OCI-M2 (cell line): ENCODE measurements around the gene HOXC10.

Source experiments
- DNase-seq: peaks from one replicate; lab custom pipeline; 2025; ENCODE audit not compliant: unreplicated experiment; lab: John Stamatoyannopoulos, UW

HOXC10 gene

GRCh38 chr12:53964315-53964713 lies 20.6 kb upstream of the HOXC10 start:
- DNase-seq: no peak

GRCh38 chr12:53965281-53966084 lies 19.5 kb upstream of the HOXC10 start:
- DNase-seq: no peak

DNA sequence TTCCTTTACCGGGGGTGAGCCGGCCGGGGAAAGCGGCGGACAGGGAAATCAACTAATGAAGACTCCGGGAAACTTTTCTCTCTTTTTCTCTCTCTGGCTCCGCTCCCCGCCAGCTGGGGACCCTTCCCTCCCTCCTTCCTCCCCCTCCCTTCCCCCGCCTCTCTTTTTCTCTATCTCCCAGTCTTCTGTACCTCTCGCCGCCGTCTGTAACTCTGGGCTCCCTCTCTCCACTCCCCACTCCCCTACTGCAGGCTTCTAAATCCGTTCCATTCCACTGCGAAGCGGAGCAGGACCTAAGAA lies 18.9 kb upstream of the HOXC10 start:
- DNase-seq: no peak

- no peak for DNase-seq
Measured at GRCh38 chr12:53966385-53967133, 18.4 kb upstream of the HOXC10 start.

DNA sequence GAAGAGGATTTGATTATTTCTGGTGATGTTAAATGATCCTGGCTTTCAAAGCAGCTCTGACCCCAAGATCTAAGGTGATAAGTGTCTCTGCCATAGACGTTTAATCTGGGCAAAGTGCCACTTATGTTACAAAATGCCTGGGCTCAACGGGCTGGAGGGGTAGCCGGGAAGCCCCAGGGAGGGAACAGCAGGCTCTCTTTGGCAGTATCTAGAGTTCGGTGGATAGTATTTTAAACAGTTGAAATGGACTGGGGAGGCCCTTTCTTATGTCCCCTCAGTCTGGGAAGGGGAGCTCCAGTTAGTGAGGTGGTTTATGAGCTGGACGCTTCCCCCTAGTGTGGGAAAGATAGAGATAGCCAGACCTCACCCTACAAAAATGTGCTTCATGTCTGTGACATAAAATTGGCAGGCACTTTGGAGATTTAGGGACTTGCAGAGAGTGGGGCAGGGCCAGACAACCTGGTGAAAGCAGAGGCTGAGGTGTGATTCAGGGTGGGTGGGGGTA lies 17.5 kb upstream of the HOXC10 start:
- no peak for DNase-seq

GRCh38 chr12:53968214-53969127 lies 16.5 kb upstream of the HOXC10 start:
- no peak for DNase-seq

DNA sequence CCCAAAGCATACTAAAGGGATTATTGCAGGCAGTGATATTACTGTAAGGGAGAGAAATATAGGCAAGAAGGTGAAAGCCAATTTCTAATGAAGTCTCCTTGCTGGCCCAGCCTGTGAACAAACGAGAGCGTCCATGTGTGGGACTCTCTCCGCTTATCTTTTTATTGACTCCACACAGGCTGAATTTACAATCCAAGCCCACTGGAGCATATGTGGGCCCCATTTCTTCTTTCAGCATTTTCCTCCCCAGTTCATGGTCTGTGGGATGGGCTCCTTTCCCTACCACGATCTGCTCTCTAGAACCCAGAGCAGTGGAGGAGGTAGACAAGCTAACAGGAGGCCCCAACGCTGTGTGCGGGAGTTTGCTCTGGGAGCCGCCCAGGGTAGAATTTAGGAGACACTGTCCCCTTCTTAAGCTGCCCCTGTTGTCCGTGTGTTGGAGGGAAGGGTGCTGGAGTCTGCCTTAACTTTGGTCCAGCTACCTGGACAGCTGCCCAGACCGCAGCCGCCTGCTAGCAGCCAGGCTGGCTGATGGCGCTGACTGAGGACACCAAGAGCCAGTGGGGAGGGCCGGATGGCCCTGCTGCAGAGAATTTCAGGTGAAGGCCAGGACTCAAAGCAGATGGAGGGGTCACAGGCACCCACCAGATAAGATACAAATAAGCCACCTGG lies 15.2 kb upstream of the HOXC10 start:
- no peak for DNase-seq

DNA sequence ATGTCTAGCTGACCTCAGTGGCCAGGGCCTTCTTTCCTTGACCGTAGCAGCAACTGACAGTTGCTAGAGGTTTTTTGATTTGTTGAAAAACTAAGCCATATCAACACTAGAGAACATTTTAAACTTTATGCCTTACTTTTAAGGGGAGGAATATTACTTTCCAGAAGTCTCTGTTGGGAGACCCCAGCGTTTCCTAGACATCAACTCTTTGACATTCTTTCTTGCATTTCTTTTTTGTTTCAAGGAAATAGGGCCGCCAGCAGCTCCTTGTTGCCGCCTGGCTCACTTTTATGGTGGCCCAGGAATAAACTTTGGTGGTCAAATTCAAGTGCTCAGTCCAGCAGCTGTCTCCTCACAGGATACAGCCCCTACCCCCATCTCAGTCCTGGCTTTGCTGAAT lies 14.5 kb upstream of the HOXC10 start:
- DNase-seq: no peak

DNA sequence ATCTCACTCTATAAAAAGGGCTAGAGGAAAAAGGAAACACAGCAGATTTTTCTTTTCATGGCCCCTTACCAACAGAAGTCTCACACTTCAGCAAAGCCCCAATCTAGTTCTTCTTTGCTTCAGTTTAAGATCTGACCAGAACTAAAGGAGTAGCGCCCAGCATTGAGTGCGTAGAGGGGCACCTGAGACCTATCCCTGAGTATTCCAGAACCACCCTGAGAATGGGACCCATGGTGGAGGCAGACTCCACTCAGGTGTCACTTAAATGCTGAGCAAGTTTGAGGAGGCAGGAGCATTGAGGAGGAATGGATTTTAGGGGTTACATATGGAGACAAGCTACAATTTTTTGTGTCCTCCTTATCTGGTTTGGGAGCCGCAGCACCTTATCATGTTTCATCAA lies 13.8 kb upstream of the HOXC10 start:
- DNase-seq: no peak

- DNase-seq: no peak
Measured at GRCh38 chr12:53971686-53972085, 13.3 kb upstream of the HOXC10 start.

- no peak for DNase-seq
Measured at GRCh38 chr12:53972152-53972702, 12.7 kb upstream of the HOXC10 start.

GRCh38 chr12:53972722-53973235 lies 12.2 kb upstream of the HOXC10 start, which contains the start of gene HOXC11:
TSS of gene HOXC11 (plus strand) at chr12:53973126. CDS start at chr12:53973242, 116 bp downstream.
- no peak for DNase-seq

GRCh38 chr12:53973236-53974042 lies 11.5 kb upstream of the HOXC10 start:
- DNase-seq: no peak

GRCh38 chr12:53974084-53975063 lies 10.6 kb upstream of the HOXC10 start, which contains the start of gene HOTAIR:
TSS of gene HOTAIR (minus strand) at chr12:53974954.
- DNase-seq: no peak

DNA sequence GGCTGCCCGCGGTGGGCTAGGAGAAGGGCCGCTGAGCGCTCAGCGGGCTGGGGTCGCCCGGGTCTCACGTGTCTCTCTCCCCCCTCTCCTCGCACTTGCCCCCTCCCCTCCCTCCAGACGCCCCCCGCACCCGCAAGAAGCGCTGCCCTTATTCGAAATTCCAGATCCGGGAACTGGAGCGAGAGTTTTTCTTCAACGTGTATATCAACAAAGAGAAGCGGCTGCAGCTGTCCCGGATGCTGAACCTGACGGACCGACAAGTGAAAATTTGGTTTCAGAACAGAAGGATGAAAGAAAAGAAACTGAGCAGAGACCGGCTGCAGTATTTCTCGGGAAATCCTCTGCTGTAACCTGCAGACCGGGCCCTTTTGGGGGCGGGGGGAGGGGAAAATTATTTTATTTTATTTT lies 9.9 kb upstream of the HOXC10 start:
- no peak for DNase-seq

DNA sequence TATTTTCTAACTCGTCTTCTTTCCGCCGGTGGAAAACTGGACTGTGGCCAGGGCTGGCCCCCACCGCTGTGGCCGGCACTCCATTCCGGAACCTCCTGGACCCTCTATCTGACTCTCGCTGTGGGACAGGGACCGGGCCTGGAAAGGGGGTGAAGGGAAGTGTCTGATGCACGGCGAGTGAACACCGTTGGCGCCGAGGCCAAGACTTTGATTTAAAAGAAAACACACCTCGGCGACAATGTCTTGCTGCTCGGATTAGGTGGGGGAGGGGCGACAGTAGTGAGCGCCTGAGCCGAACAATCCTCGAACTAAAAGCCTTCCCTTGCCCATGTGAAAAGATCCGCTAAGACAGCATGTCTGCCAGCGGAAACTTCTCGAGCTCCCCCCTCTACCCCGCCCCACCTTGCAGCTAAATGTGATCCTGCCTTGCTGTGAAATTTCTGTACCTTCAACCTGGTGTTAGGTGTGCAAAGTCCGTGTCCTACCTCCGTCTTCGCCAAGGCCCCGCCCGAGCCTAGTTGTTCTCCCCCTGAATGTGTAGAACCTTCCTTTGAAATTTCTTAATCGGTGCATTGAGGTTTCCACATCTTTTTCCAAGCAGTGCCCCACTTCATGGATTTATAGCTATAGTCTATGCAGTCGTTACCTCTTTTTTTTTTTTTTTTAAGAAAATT lies 9.3 kb upstream of the HOXC10 start:
- no peak for DNase-seq

DNA sequence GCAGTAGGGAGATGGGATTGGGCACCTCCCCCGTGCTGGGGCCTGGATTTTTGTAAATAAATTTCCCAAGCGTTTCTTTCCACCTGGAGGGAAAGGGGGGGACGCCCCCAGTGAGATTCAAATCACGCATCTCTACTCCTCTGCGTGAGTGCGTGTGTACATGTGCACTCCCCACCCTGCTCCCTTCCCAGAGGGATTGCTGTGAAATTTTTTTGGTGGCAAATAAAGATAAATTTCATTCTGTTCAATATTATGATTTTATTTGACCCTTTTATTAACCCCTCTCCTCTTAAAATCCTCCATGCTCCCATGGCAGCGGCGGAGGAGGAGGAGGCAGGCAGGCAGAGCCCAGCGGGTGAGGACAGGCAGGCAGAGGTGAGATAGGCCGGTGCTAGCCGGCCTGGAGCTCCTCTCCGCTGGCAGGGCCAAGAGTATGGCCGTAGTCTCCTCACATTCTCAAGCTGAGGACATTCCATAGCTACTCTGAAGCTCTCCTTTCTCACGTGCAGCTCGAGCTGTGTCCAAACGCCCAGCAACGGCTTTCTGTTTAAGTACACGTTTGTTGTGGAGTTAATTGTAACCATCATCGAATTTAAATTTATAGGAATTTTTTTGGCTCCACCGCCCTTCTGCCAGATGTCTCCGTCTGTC lies 8.6 kb upstream of the HOXC10 start:
- DNase-seq: no peak
